ENCODE measurements around the gene ORAI3. TPM values are rescaled to one million over a fixed set of nuclear protein-coding genes. Genes with fewer than 3 reads are reported as not detected.

Gene ORAI3
- 25.9 TPM for total RNA-seq

GRCh38 chr16:30948667-30949649 is at the start of gene ORAI3:
ORAI3 (plus strand) TSS chr16:30949068; CDS start chr16:30949290, 222 bp downstream.
- DNase-seq (ENCODE audit: low spot score) = peak; percentile 84

DNA sequence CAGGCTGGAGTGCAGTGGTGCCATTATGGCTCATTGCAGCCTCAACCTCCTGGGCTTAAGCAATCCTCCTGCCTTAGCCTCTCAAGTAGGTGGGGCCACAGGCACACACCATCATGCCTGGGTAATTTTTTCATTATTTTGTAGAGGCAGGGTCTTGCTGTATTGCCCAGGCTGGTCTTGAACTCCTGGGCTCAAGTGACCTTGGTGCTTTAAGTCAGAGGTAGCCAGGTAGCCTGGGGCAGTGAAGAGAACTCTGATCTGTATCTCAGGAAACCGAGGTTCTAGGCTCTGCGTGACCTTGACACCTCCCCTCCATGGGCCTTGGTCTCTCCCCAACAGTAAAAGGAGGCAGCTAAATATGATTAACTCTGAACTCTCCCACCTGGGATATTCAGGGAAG is 49.1 kb upstream of the ORAI3 start:
- DNase-seq (ENCODE audit: low spot score) = no peak

DNA sequence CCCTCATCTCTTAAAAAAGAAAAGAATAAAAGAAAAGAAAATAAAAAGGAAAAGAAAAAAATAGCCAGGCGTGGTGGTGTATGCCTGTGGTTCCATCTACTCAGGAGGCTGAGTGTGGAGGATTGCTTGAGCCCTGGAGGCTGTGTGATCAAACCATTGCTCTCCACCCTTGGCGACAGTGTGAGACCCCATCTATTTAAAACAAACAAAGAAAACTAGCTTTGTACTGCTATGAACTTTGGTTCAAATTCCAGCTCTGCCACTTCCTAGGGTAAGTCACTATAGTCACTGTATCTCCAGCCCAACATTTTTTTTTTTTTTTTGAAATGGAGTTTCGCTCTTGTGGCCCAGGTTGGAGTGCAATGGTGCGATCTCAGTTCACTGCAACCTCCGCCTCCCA is 48.3 kb upstream of the ORAI3 start:
- no peak for DNase-seq (ENCODE audit: low spot score)

- no peak for DNase-seq (ENCODE audit: low spot score)
Measured at GRCh38 chr16:30901201-30902028, 47.5 kb upstream of the ORAI3 start.

GRCh38 chr16:30902029-30902972 is 46.6 kb upstream of the ORAI3 start:
- DNase-seq (ENCODE audit: low spot score) = peak; percentile 70

DNA sequence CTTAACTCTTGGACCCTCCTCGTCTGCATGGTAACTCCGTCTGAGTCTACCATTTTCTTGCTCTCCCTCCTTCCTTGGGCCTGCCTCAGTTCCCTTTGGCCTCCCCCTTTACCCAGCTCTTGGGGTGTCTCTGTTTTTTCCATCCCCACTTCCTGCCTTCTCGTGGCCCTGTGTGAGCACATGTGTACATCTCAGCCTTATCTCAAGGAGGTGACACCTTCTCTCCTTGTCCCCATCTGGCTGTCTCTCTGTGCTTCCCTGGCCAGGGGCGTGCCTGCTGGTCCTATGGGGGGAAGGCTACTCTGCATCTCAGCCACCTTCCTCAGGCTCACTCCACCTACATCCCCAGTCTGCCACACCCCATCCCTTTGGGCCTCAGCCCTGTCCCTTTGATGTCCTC is 45.9 kb upstream of the ORAI3 start:
- no peak for DNase-seq (ENCODE audit: low spot score)

DNA sequence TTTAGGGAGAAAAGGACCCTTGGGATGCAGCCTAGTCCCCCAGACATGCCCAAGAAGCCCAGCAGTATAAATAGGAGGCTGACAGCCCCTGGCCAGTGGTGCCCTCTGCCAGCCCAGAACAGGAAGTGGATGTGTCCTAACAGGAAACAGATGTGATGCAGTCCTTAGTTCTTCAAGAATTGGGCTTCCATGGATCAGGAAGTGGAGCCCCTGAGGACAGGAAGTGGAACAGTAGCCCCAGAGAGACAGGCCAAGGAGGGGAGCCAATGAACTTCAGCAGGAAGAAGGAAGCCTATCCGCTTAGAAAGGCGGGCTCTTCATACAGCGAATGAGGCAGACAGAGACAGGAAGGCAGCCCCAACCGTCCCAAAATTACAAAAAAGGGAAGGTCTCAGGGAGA is 45.3 kb upstream of the ORAI3 start:
- no peak for DNase-seq (ENCODE audit: low spot score)

GRCh38 chr16:30904114-30904780 is 44.6 kb upstream of the ORAI3 start:
- no peak for DNase-seq (ENCODE audit: low spot score)

- DNase-seq (ENCODE audit: low spot score) = no peak
Measured at GRCh38 chr16:30907064-30907463, 41.8 kb upstream of the ORAI3 start.

DNA sequence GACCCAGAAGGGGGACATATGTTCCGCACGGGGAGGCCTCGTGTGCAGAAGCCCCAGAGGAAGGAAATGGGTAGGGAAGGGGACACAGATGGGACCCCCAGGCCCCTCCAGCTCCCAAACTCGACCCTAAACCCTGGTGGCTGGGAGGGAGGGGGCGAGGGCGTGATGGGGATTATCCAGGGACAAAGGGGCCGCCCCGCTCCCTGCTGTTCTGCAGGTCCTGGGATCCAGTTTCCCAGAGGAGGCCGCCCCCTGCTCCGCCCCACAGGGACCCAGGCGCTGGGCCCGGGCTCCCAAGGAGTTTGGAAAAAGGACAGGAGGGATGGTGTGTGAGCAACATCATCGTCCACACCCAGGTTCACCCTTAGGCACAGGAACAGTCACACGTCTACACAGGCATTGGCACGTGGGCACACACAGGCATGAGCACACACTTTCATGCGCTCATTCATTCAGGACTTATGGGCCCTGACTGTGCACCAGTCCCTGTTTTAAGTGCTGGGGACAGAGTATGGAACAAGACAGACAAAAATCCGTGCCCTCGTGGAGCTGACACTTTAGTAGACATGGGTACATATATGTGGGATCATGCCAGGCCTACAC is 38.3 kb upstream of the ORAI3 start:
- no peak for DNase-seq (ENCODE audit: low spot score)

DNA sequence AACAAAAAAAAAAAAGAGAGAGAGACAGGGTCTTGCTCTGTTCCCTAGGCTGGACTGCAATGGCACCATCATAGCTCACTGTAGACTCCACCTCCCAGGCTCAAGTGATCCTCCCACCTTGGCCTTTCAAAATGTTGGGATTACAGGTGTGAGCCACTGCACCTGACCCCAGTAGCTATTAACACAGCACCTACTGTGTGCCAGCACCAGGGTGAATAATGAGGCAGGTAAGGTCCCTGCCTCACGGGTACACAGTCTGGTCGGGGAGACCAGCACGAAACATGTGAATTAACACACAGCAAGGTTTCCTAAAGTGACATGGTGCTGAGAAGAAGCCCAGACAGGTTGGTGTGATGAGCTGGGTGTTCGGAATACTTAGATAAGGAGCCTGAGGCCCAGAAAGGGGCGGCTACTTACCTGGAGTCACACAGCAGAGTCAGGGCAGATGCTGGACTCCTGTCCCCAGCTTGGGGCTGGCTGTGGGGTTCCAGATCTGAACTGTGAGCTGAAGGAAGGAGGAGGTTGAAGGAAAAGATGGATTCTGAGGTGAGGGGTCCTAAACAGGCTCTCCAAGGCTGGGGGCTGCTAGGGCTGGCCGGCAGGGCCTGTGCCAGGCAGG is 36.0 kb upstream of the ORAI3 start:
- no peak for DNase-seq (ENCODE audit: low spot score)

DNA sequence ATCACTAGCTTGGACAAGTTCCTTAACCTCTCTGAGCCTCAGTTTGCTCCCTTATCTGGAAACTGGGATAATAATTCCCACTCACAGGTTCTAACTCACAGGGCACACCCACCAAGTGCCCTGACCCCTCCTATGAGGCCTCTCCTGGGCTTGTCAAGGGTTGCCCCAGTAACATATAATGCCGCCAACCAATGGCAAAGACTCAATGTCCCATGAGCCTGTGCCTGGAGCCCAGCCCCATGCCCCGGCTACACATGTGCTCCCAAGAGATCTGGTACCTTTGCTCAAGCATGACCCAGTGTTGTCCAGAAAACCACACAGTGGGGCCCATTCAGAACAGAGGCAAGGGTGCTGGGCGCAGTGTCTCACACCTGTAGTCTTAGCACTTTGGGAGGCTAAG is 34.0 kb upstream of the ORAI3 start:
- DNase-seq (ENCODE audit: low spot score) = no peak

GRCh38 chr16:30918614-30919013 is 30.3 kb upstream of the ORAI3 start:
- DNase-seq (ENCODE audit: low spot score) = no peak

DNA sequence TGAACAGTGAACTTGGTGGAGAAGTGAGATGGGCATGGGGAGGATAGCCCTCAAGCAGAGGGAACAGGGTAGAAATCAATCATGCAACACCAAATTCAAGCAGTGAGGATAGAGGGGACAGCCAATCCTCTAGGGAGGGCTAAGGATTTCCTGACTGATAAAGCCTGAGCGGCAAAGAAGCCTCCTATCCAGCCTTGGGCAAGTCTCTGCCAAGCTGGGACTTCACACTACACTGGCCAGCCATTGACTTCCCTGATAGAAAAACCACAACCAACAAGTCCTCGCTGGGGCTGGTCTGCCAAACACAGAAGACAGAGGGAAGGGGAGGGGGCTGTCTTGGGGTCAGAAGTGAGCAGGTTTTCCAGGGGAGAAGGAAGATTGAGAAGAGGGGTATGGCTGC is 28.0 kb upstream of the ORAI3 start:
- no peak for DNase-seq (ENCODE audit: low spot score)

- DNase-seq (ENCODE audit: low spot score) = no peak
Measured at GRCh38 chr16:30921459-30921747, 27.5 kb upstream of the ORAI3 start.

- peak; percentile 94 for DNase-seq (ENCODE audit: low spot score)
Measured at GRCh38 chr16:30921748-30922419, 27.0 kb upstream of the ORAI3 start.

DNA sequence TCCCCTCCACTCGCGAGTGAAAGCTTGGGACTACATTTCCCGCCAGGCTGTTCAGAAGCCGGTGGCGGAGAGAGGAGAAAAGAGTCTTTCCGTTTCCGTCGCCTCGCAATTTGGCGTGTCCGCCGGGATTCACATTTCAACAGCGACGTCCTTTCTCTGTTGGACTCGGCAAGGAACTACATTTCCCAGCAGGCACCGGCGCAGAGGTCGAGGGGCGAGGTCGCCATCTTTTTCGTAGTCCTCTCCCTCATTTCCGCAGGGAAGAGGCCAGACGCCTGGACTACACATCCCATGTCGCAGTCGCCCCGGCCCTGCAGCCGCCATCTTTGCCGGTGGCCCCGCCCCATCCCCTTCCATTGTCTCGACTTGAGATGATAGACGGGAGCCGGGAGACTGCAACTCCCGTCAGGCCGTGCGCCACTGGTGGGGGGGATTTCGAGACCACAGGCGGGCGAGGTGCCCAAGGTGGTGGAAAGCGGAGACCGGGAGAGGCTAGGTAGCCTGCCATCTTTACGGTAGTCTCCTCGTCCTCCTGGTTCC is 26.4 kb upstream of the ORAI3 start:
- DNase-seq (ENCODE audit: low spot score) = peak; percentile 100

GRCh38 chr16:30922960-30923535 is 25.8 kb upstream of the ORAI3 start:
- DNase-seq (ENCODE audit: low spot score) = peak; percentile 100

DNA sequence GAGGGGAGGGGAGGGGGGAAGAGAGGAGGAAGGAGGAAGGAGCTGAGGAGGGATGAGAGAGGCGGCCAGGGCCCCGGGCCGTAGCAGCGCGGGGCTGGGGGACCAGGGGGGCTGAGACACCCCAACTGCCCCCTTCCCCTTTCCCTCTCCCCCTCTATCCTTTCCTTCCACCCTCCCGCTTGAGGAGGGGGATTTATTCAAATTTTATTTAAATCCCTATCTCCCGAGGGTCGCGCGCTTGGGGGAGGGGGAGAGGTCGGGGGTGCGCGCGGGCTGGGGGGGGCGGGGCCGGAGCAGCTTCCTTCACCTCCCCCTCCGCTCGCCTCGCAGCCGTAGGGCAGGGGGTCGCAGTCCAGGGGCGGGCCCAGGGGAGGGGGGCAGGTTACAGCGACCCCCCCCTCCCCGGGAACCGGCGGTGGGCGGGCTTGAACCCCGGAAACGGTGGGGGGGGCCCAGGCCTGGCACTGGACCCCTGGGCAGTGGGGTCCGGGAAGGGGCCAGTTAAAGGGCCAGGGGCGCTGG is 25.3 kb upstream of the ORAI3 start, which contains the start of gene FBXL19:
Gene FBXL19, plus strand, starts transcription at position 19 of the 522 bp plus-strand sequence. CDS start 2,183 bp downstream, outside the sequence.
- DNase-seq (ENCODE audit: low spot score) = peak; percentile 69

Data from ureter (tissue), 1 donor.